Body of pancreas (tissue), 4 donors: ENCODE data around the gene SLC36A1.

Experiments
- CTCF ChIP-seq, 7 experiments: fragments of 450-650 bp in 4 of 7; fragments of 200-600 bp in 3 of 7; sonication (generic) in 3 of 7; IDR thresholded peaks; one replicate each; pipeline ENCODE4 v1.5.1; 2016 to 2019; ENCODE audit warnings: antibody characterized with exemption in 7 of 7
- POLR2A ChIP-seq, 3 donors: fragments of 450-650 bp; IDR thresholded peaks; one replicate each; pipeline ENCODE4 v1.6.1; 2016; ENCODE audit warnings: antibody characterized with exemption in 3 of 3, mild to moderate bottlenecking in 2 of 3

GRCh38 chr5:151534350-151534749 lies 86.9 kb downstream of the SLC36A1 start:
- TF ChIP-seq CTCF (IDR thresholded peaks at IDR 0.05) (no peak), POLR2A (IDR thresholded peaks at IDR 0.05) (no peak)
